ENCODE results near the gene COPS9. TPM values are rescaled to one million over a fixed set of nuclear protein-coding genes. Genes with fewer than 3 reads are reported as not detected.

COPS9 gene
- total RNA-seq, 1 donor: 30.6 TPM

DNA sequence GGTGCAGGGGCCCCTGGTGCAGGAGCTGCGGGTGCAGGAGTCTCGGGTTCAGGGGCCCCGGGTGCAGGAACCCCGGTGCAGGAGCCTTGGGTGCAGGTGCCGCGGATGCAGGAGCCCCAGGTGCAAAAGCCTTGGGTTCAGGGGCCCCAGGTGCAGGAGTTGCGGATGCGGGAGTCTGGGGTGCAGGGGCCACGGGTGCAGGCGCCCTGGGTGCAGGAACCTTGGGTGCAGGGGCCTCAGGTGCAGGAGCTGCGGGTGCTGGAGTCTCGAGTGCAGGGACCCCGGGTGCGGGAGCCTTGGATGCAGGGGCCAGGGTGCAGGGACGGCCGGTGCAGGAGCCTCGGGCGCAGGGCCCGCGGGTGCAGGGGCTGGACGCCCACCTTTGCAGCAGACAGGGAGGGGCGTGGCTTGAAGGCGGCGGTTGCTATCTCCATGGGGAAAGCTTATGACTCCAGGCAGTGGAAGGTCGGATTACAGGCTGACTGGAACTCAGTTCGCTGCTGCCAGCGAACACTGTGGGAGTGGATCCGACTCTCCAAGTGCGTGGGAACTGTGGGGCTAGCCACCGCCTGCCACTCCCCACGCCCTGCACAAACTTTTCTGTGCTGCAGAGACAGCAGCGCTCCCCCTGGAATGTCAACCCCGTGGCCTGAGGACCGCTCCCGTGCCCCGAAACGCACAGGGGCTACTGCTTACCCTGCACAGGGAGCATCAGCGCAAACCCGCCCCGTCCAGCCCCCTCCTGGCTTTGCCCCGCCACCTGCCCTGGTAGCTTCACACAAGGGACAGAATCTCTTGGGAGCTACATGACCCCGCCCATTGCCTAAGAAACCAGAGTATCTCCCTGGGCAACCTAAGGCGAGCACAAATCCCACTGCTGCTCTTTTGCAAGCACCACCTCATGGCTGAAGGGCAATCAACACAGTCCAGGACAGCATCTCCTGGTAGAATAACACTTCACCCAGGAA is 40.3 kb downstream of the COPS9 start:
- Histone ChIP-seq H3K27me3 (ENCODE audit: insufficient read depth, low read length) (peaks cover 70% of the 10 kb centered on the region), H3K4me3 (ENCODE audit: low read length) (no peak overlapping the region), H3K9me3 (ENCODE audit: low read depth, low read length) (no peaks in the 10 kb centered on the region), H3K4me1 (ENCODE audit: insufficient read depth, low read length) (no peaks in the 10 kb centered on the region)

DNA sequence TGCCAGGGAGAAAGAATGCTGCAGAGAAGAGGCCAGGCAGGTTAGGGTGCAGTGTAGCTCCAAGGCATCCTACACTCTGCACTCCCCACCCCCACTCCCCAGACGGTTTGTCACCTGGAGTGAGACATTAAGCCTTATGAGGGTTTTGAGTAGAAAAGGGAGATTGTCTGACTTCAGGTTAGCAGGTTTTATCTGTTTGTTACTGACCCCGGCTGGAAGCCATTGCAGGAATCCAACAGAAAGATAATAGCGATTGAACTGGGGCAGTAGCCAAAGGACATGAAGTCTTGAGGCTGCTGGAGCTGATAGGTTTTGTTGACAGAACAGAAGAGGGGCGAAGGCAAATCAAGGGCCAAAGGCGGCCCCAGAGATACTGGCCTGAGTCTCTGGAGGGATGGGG is 46.8 kb downstream of the COPS9 start:
- Histone ChIP-seq H3K27me3 (ENCODE audit: insufficient read depth, low read length) (peaks cover 18% of the 10 kb centered on the region), H3K9me3 (ENCODE audit: low read depth, low read length) (peaks cover 10% of the 10 kb centered on the region), H3K4me3 (ENCODE audit: low read length) (no peak overlapping the region), H3K4me1 (ENCODE audit: insufficient read depth, low read length) (no peaks in the 10 kb centered on the region)

DNA sequence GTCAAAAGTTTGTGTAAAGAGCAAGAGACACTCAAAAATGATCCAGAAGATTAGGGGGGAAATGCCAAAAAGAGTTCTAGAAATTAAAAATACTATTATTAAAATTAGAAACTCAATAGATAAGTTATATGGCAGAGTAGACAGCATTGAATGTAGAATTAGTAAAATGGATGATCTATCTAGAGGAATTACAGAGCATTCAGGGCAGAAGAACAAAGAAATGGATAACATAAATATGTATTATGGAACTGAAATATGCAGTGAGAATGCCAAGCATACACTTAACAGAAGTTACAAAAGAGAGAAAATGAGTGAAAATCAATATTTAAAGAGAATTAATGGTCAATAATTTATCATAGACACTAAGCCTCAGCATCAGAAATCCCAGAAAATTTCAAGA is 49.5 kb downstream of the COPS9 start:
- Histone ChIP-seq H3K4me3 (ENCODE audit: low read length) (no peak overlapping the region), H3K9me3 (ENCODE audit: low read depth, low read length) (peaks cover 10% of the 10 kb centered on the region), H3K27me3 (ENCODE audit: insufficient read depth, low read length) (peaks cover 17% of the 10 kb centered on the region), H3K4me1 (ENCODE audit: insufficient read depth, low read length) (no peaks in the 10 kb centered on the region)

Other genes with a start within 250 kb of the COPS9 start
- 65.8 TPM for gene NDUFA10, start 111.0 kb downstream of the COPS9 start, total RNA-seq
- not detected for gene OR6B2, start 105.9 kb downstream of the COPS9 start, total RNA-seq
- gene OR6B3, start 82.8 kb downstream of the COPS9 start, total RNA-seq: not detected
- not detected for gene OTOS, start 4.4 kb upstream of the COPS9 start, total RNA-seq